GM19467 (cell line): ENCODE data around the gene ASH1L.
"Not testable (repeated sequence)": the region's sequence is repeated elsewhere in the genome, so short reads cannot be mapped to it uniquely, and the experiment has no call there.

Source experiments
- ATAC-seq: cut with Tn5 transposase; IDR thresholded peaks from one replicate; pipeline ENCODE4 v1.9.1; 2021; ENCODE audit warnings: mild to moderate bottlenecking, moderate library complexity; ENCODE audit not compliant: unreplicated experiment

The ASH1L gene

DNA sequence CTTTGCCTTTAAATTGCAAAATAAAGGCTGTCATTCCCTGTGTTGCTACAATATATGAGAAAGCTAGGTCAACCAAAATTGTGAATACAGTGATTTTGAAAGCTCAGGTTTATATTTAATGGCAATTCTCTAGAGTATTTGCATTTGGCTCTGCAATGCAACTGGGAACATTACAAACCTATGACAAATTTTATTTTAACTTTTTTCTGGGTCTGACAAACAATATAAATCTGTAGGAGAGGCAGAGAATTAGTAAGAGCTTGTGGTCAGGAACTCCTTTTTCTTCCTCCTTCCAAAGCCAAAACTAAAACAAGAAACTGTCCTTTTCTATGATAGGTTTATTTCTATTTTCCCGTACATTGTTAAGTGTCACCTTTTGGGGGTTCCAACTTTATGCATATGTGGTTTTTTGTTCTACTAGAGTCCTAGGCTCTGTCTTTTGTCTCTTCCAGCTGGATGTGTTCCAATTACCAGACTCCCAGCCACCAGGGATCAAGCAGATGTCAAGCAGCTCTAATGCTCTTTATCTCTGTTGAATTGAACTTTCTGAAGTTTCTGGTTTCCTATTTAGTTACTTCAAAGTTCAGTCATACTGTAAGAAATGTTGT lies 106.9 kb downstream of the ASH1L start:
- no peak for ATAC-seq

DNA sequence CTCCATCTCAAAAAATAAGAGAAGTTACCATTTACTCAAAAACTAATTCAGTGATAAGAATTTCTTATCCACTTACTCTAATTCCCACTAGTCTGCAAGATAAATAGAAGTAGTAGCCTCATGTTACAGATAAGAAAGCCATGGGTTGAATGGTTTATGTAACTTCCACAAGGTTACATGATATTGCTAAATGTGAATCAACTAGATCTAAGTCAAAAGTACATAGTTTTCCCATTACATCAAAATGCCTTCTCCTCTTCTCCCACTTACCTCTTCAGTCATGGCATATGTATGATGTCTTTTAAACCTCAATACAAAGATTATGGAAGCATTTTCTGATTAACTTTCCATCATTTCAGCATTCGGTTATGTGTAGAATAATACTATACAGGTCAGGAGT lies 108.5 kb downstream of the ASH1L start:
- ATAC-seq: no peak

DNA sequence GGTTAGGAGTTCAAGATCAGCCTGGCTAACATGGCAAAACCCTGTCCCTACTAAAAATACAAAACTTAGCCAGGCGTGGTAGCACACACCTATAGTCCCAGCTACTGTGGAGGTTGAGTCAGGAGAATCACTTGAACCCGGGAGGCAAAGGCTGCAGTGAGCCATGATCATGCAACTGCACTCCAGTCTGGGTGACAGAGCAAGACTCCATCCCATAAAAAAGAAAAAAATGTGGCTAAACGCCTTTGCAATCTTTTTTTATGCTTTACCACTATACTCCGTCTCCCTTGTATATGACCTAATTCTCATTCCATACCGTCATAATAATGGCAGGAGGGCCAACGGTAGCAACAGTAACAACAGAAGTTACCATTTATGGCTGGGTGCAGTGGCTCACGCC lies 109.5 kb downstream of the ASH1L start:
- no peak for ATAC-seq

- no peak for ATAC-seq
Measured at GRCh38 chr1:155451199-155451598, 111.4 kb downstream of the ASH1L start.

DNA sequence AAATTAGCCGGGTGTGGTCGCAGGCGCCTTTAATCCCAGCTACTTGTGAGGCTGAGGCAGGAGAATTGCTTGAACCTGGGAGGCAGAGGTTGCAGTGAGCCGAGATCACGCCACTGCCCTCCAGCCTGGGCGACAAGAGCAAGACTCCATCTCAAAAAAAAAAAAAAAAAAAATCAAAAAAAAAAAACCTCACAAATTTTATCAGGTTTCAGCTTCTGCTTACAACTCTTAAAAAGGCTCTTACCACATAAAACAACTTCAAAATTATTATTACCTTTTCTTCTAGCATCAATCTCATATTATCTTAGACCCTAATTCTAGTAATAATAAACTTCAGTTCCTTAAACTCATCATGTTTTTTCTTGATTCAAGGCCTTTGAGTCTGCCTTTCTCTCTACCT lies 120.2 kb downstream of the ASH1L start:
- not testable (repeated sequence) for ATAC-seq

DNA sequence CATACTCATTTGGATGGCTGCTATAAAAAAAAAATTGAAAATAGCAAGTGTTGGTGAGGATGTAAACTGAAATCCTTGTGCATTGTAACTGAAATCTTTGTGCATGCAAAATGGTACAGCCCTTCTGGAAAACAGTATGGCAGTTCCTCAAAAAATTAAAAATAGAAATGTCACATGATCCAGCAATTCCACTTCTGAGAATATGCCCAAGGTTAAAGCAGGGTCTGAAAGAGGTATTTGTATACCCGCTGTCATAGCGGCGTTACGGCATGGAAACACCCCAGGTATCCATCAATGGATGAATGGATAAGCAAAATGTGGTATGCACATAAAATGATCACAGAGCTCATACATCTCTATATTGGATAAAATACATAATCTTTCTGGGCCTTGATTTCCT lies 125.2 kb downstream of the ASH1L start:
- ATAC-seq: no peak

GRCh38 chr1:155433831-155434389 lies 128.7 kb downstream of the ASH1L start:
- not testable (repeated sequence) for ATAC-seq

- ATAC-seq: not testable (repeated sequence)
Measured at GRCh38 chr1:155433128-155433830, 129.3 kb downstream of the ASH1L start.

DNA sequence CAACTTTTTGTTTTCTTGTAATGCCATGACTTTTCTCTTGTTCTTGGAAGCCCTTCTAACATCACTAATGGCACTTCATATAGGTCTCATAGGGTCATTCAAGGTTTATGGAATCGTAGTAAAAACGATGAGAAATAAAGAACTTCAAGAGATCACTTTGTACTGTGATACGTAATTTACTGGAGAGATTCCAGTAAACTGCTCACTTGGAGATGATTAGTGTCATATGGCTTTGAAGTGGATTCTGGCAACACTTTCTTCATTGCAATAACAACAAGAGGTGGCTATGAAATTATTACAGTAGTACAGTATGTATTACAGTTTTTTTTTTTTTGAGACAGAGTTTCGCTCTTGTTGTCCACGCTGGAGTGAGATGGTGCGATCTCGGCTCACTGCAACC lies 138.5 kb downstream of the ASH1L start:
- ATAC-seq: no peak

GRCh38 chr1:155420788-155421187 lies 141.8 kb downstream of the ASH1L start:
- no peak for ATAC-seq

DNA sequence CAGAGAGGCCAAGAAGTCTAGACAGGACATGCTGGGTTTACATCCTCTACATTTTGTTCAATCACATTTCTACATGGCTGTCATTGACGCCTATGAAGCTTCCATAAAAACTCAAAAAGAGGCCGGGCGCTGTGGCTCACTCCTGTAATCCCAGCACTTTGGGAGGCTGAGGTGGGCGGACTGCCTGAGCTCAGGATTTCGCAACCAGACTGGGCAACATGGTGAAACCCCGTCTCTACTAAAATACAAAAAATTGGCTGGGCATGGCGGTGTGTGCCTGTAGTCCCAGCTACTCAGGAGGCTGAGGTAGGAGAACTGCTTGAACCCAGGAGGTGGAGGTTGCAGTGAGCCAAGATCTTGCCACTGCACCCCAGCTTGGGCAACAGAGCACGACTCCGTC lies 150.8 kb downstream of the ASH1L start:
- ATAC-seq: not testable (repeated sequence)

- no peak for ATAC-seq
Measured at GRCh38 chr1:155410931-155411330, 151.7 kb downstream of the ASH1L start.

GRCh38 chr1:155396874-155397476 lies 165.6 kb downstream of the ASH1L start:
- ATAC-seq: no peak

DNA sequence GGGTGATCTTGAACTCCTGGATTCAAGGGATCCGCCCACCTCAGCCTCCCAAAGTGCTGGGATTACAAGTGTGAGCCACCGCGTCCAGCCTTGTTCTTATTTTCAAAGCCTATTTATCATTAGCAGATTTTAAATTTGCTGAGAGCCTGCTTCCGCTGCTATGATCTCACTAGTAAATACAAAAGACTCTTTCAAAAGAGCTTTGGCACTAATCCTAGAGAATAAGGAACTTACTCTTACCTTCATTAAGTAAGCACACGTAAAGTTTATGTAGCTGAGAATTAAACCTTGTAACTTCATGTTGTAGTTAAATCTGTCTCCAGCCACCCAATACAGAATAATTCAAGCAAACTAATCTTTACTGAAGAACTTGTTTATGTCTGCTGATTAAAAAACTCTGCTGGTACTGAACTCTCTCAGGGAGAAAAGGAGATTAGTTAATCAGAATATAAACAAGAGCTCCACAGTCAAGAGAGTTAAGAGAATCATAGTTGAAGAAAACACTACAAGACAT lies 169.6 kb downstream of the ASH1L start:
- no peak for ATAC-seq

DNA sequence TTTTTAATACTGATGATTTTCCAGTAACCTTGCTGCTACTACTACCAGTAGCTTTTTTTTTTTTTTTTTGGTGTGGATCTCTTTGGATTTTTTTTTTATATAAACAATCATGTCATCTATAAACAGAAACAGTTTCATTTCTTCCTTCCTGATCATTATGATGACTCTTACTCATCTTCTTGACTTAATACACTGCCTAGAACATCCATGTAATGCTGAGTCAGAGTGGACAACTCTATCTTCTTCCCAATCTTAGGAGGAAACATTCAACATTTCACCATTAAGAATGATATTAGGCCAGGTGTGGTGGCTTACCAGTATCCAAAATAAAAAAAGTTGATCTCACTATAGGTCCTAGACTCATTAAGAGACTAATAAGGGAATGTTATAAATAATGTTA lies 172.8 kb downstream of the ASH1L start:
- ATAC-seq: no peak

- ATAC-seq: not testable (repeated sequence)
Measured at GRCh38 chr1:155385836-155386235, 176.8 kb downstream of the ASH1L start.

DNA sequence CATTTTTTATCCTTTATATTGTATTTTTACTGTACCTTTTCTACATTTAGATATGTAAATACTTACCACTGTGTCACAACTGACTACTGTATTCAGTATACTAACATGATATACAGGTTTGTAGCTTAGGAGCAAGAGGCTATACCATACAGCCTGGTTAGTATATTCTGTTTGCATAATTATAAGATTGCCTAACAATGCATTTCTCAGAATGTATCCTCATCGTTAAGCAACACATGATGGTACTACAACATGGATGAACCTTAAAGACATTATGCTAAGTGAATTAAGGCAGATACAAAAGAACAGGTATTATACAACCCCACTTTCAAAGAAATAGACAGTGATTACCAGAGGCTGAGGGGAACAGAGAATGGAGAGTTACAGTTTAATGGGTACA lies 179.2 kb downstream of the ASH1L start:
- no peak for ATAC-seq

GRCh38 chr1:155379631-155380090 lies 182.9 kb downstream of the ASH1L start:
- ATAC-seq: no peak

- no peak for ATAC-seq
Measured at GRCh38 chr1:155379180-155379579, 183.4 kb downstream of the ASH1L start.

DNA sequence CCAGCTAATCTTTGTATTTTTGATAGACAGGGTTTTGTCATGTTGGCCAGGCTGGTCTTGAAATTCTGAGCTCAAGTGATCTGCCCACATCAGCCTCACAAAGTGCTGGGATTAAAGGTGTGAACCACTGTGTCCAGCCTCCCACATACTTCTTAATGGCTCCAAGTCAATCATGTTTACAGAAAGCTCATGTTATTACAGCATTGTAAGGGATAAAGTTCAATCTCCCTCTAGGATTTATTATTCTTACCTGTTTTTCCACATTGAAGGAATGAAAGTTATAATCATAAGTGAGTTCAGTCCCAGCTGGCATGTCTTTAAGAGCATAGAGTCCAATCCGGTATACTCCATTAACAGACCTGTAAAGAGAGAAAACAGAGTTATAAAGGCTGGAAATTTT lies 202.6 kb downstream of the ASH1L start:
- no peak for ATAC-seq

GRCh38 chr1:155352631-155353030 lies 210.0 kb downstream of the ASH1L start:
- no peak for ATAC-seq

GRCh38 chr1:155342842-155343241 lies 219.8 kb downstream of the ASH1L start:
- ATAC-seq: no peak
